Retinal pigment epithelial cell (primary cell): ENCODE data around the gene GMDS.

Source experiments
- DNase-seq: peaks from one replicate; pipeline ENCODE4 v3.0.0-alpha.2; 2010; ENCODE audit warnings: low read depth
- H3K4me3 ChIP-seq: 2 replicates; pipeline ENCODE4 v1.5.1; 2011; ENCODE audit warnings: mild to moderate bottlenecking, low read length, control low read depth, moderate library complexity
- CTCF ChIP-seq: conservative IDR thresholded peaks from 2 replicates; pipeline ENCODE4 v1.5.1; 2011; ENCODE audit warnings: low read depth, low read length, control low read depth, inconsistent platforms

The GMDS gene

GRCh38 chr6:2222275-2222842, 23.0 kb downstream of the GMDS start:
- no peak for DNase-seq
- no peak for TF ChIP-seq CTCF
- H3K4me3 ChIP-seq = peak overlapping the region; percentile 29

GRCh38 chr6:2221726-2222274, 23.6 kb downstream of the GMDS start:
- no peak for TF ChIP-seq CTCF
- peak overlapping the region; percentile 29 for H3K4me3 ChIP-seq
- no peak for DNase-seq

- DNase-seq = no peak
- no peak for TF ChIP-seq CTCF
- H3K4me3 ChIP-seq = no peak overlapping the region
These were observed 25.3 kb downstream of the GMDS start for GRCh38 chr6:2220154-2220553.

- TF ChIP-seq CTCF = no peak
- DNase-seq = no peak
- H3K4me3 ChIP-seq = no peak overlapping the region
These were observed 26.5 kb downstream of the GMDS start for GRCh38 chr6:2218866-2219265.

GRCh38 chr6:2216794-2217383, 28.5 kb downstream of the GMDS start:
- no peak for TF ChIP-seq CTCF
- no peak for DNase-seq

GRCh38 chr6:2215342-2215741, 30.1 kb downstream of the GMDS start:
- TF ChIP-seq CTCF = no peak
- no peak overlapping the region for H3K4me3 ChIP-seq
- no peak for DNase-seq

More at GRCh38 chr6:2216794-2217383, 28.5 kb downstream of the GMDS start:
- no peak overlapping the region for H3K4me3 ChIP-seq

- DNase-seq = no peak
- H3K4me3 ChIP-seq = no peak overlapping the region
- no peak for TF ChIP-seq CTCF
These were observed 32.3 kb downstream of the GMDS start for GRCh38 chr6:2213086-2213485.
